Measurements from ENCODE around the gene SEZ6.

Gene SEZ6

GRCh38 chr17:29004081-29004692 is 1.6 kb downstream of the SEZ6 start:
- in situ Hi-C loops (cut with HindIII; ENCODE audit: low sequenced_read_pairs) = loop anchor here (5.0 kb wide), 1 partner anchor 42 kb away; no protein-coding TSS in a partner anchor

GRCh38 chr17:29003289-29003688 is 2.5 kb downstream of the SEZ6 start:
- in situ Hi-C loops (cut with HindIII; ENCODE audit: low sequenced_read_pairs) = loop anchor here (5.0 kb wide), 1 partner anchor 41 kb away; no protein-coding TSS in a partner anchor

GRCh38 chr17:29002811-29003210 is 3.0 kb downstream of the SEZ6 start:
- in situ Hi-C loops (cut with HindIII; ENCODE audit: low sequenced_read_pairs) = loop anchor here (5.0 kb wide), 1 partner anchor 41 kb away; no protein-coding TSS in a partner anchor

DNA sequence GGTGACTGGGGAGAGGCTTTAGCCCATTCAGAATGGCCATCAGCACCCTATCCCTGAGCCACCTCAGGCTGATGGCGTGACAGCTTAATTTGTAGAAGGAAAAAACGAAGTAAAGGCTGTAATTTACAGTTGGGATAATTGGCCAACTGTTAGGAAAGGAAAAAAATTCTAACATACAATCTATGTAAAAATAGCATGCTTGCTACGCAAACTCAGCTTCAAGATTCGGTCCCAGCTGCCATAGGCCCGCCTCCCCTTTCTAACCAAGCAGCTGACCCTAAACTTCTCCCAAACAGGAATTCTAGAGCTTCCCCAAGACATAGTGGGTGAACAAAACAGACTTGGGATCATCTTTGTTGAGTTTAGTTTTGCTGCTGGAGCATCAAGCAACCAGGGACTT is 4.9 kb downstream of the SEZ6 start:
- in situ Hi-C loops (cut with HindIII; ENCODE audit: low sequenced_read_pairs) = loop anchor here (5.0 kb wide), 1 partner anchor 39 kb away; no protein-coding TSS in a partner anchor

DNA sequence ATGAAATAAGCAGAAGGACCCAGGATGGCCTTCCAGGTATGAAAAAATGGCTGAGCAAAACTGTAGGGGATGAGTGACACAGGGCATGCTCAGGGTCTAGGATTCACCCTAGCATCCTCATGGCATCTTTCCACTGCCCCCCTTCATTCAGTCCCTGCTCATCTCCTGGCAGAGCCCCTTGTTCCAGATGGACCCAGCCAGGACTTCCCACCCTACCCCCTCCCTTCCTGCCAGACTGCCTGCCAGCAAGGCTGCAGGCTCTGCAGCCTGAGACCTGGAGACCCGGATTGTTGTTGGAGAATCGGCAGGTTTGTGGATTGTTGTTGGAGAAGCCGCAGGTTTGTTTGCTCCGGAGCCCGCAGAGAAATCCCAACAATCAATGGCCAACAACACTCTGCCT is 6.6 kb downstream of the SEZ6 start:
- in situ Hi-C loops (cut with HindIII; ENCODE audit: low sequenced_read_pairs) = no loop called here

GRCh38 chr17:28997806-28998205 is 8.0 kb downstream of the SEZ6 start:
- in situ Hi-C loops (cut with HindIII; ENCODE audit: low sequenced_read_pairs) = no loop called here

DNA sequence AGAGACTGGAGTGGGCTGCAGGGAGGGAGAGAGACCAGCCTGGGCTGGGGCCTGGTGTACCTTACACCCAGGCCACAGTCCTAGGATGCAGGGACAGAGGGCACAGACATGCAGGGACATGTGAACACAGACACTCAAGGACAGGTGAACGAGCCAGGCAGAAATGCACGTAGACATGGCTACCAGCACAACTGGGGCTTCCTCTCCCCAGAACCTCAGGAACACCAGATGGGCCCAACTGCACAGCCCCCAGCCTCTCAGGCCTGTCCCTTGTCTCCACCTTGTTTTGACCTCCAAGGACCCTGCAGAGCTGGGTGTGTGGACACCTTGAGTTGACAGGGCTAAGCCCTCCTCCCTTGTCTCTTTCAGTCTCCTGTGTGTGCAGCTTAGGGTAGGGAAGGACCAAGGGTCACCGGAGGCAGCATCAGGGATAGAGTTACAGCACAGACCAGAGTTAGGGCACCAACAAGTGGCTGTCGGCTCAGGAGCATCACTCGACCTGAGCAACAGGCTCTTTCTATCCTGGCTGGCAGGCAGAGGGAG is 9.2 kb downstream of the SEZ6 start:
- in situ Hi-C loops (cut with HindIII; ENCODE audit: low sequenced_read_pairs) = no loop called here

DNA sequence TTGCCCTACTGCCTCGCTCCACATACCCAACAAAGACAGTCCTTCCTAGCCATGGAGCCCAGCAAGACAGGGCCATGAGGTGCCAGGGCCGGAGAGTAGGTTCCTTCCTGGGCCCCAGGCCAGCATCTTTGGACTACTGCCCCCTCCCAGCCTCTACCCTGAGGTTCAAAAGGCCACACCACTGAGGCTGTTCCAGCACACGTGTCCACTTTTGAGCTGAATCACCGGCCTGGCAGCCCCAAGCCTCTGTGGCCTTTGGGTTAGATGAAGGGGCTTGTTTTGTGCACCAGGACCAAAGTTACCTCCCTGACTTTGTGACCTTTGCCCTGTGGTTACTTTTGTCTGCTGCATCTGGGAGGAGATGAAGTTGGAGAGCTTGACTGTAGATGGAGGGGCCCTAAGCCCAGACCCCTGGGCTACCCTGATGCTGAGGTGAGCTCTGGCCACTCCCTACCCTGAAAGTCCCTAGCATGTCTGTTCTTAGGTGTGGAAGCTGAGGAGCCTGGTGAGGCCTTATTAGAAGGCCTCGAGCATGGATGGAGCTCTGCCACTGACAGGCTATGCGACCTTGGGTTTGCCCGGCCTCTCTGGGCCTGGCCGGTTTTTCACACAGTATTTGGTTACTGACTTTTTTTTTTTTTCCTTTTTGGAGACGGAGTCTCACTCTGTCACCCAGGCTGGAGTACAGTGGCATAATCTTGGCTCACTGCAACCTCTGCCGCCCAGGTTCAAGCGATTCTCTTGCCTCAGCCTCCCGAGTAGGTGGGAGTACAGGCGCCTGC is 12.0 kb downstream of the SEZ6 start:
- in situ Hi-C loops (cut with HindIII; ENCODE audit: low sequenced_read_pairs) = no loop called here

GRCh38 chr17:28992625-28993600 is 12.9 kb downstream of the SEZ6 start:
- in situ Hi-C loops (cut with HindIII; ENCODE audit: low sequenced_read_pairs) = no loop called here

GRCh38 chr17:28992185-28992584 is 13.6 kb downstream of the SEZ6 start:
- in situ Hi-C loops (cut with HindIII; ENCODE audit: low sequenced_read_pairs) = no loop called here

- in situ Hi-C loops (cut with HindIII; ENCODE audit: low sequenced_read_pairs) = no loop called here
Observed at GRCh38 chr17:28991779-28992178, 14.1 kb downstream of the SEZ6 start.

DNA sequence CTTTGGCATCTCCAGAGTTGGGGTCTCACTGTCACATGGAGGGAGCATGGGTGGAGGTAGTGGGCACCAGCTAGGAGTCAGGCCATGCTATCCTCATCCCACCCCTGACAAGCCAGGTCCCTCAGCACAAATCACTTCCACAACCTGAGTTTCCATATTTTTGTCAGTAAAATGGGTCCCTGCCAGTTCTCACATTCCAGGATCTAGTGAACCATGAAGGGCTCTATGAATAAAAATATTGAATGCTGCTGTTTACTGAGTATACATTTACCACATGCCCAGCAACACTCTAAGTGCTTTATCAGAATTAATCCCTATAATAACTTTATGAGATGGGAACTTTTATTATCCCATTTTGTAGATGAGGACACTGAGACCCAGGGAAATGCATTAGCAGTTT is 16.8 kb downstream of the SEZ6 start:
- in situ Hi-C loops (cut with HindIII; ENCODE audit: low sequenced_read_pairs) = no loop called here

- in situ Hi-C loops (cut with HindIII; ENCODE audit: low sequenced_read_pairs) = no loop called here
Observed at GRCh38 chr17:28988475-28988874, 17.4 kb downstream of the SEZ6 start.

DNA sequence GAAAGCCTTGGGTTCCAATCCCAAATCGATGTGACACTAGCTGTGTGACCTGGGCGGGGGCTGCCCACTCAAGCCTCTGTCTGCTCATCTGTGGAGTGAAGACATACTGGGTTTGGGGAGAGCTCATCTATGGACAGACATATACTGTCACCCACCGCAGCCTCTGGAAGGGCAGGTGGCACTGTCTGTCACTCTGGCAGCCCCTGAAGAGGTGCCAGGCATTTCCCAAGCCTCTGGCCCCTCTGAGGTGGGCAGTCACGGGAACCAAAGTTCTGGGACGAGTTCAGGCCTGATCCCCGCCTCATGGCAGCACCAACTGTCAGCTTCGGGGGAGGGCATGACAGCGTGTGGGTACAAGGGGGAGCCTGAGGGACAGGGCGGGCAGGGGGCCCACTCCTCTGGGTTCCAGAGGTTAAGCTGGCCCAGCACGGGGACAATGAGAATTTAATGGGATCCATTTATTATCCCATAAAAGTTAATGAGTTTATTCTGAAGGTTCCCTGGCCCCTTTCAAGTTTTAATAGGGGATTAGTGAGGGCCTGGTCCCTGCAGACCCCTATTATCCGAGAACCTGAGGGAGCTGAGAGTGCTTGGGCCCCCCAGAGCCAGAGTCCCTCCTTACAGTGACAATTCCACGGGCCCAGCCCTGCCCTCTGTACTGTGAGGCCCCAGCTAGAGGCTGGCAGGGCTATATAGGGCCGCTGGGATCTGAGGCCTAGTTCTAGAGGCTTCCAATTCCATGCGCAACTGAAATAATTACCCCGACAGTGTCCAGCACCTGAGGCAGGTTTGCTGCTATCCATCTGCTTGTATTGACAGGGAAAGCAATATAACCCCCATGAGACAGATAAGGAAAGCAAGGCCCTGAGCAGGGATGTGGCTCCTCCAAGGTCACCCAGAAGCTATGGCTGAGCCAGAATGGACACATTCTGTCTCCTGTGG is 18.8 kb downstream of the SEZ6 start:
- in situ Hi-C loops (cut with HindIII; ENCODE audit: low sequenced_read_pairs) = no loop called here

- in situ Hi-C loops (cut with HindIII; ENCODE audit: low sequenced_read_pairs) = no loop called here
Observed at GRCh38 chr17:28985950-28986713, 19.7 kb downstream of the SEZ6 start.

DNA sequence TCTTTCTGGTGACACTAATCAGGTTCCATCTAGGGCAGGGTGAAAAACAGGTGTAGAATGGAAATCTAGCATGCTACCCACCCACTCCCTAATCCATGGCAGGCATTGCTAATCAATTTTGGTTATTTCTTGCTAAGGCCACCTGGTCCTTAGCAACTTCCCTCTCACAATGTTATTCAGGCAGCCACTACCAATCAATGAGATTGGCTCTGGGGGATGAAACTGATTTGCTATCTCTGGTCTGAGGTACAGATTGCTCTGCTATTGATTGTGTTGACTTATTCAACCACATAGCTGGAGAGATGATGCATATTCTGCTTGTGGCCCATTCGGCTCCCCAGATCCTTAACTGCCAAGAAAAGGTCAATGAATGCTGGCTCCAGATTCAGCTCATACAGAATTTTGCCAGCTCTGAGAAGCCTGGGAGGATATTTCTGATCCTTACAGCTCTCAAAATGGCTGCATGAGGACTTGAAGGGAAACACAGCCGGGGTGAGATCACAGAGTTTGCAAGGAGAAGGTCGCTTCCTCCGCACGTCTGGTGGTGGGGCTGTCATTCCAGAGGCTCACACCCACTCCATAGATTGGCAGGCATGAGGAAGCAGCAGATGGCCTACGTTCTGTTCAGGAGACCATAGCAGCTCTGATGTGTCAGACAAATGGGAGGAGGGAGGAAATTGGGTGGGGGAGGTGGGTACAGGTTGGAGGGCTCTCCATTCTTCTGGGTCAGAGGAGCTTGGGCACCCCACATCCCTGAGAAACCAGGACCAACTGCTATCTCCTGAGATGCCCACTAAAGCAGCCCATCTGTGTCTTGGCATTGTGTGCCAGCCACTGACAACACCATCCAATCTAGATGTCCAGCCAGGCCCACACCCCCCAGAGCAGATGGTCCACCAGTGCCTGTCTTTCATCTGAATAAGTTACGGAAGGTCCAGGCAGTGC is 22.3 kb downstream of the SEZ6 start:
- in situ Hi-C loops (cut with HindIII; ENCODE audit: low sequenced_read_pairs) = no loop called here

GRCh38 chr17:28982131-28982793 is 23.6 kb downstream of the SEZ6 start:
- in situ Hi-C loops (cut with HindIII; ENCODE audit: low sequenced_read_pairs) = no loop called here
